IPS DF 6.9 (cell line): Measurements from ENCODE around the gene CDC14B.
"Not testable (repeated sequence)": the region's sequence is repeated elsewhere in the genome, so short reads cannot be mapped to it uniquely, and the experiment has no call there.

ENCODE experiments used
- DNase-seq: peaks from one replicate; pipeline ENCODE4 v3.0.0-alpha.2; 2013; ENCODE audit warnings: low read depth, low spot score
- H3K27ac ChIP-seq: one replicate; pipeline ENCODE4 v1.5.1; 2013; ENCODE audit warnings: low read length, control low read depth
- H3K27me3 ChIP-seq: 2 replicates; pipeline ENCODE4 v1.6.1; 2013; ENCODE audit warnings: mild to moderate bottlenecking, low read length; ENCODE audit not compliant: control insufficient read depth, insufficient read depth
- H3K36me3 ChIP-seq: 2 replicates; pipeline ENCODE4 v1.6.1; 2013; ENCODE audit warnings: low read length; ENCODE audit not compliant: control insufficient read depth, insufficient read depth
- H3K4me1 ChIP-seq: 2 replicates; pipeline ENCODE4 v1.6.1; 2013; ENCODE audit warnings: low read length; ENCODE audit not compliant: control insufficient read depth, insufficient read depth
- H3K4me3 ChIP-seq: 2 replicates; pipeline ENCODE4 v1.5.1; 2013; ENCODE audit warnings: mild to moderate bottlenecking, low read length
- H3K9me3 ChIP-seq: 2 replicates; pipeline ENCODE4 v1.6.1; 2013; ENCODE audit warnings: low read length, inconsistent platforms; ENCODE audit not compliant: control insufficient read depth, insufficient read depth
- WGBS: extraction: QIAGEN DNeasy Blood & Tissue Kit; methylation state at CpG from one replicate; pipeline ENCODE4 v1.1.7; 2013; ENCODE audit warnings: mixed read lengths, missing lambda C conversion rate; ENCODE audit not compliant: insufficient read length, insufficient coverage; 5-methylcytosine and 5-hydroxymethylcytosine counted together

Gene CDC14B

GRCh38 chr9:96514108-96514799, 105.4 kb downstream of the CDC14B start:
- Histone ChIP-seq H3K36me3 (peaks cover 6% of the 10 kb centered on the region; the same call in 1 of the 2 replicates), H3K4me1 (no peaks in the 10 kb centered on the region), H3K9me3 (no peaks in the 10 kb centered on the region), H3K27ac (no peak overlapping the region), H3K4me3 (no peak overlapping the region), H3K27me3 (no peaks in the 10 kb centered on the region)
- WGBS, result no CpG with 5 or more reads among the region's 9 CpGs
- no peak for DNase-seq

GRCh38 chr9:96513622-96514021, 106.0 kb downstream of the CDC14B start:
- Histone ChIP-seq H3K4me3 (no peak overlapping the region), H3K9me3 (no peaks in the 10 kb centered on the region), H3K36me3 (peaks cover 6% of the 10 kb centered on the region; the same call in 1 of the 2 replicates), H3K27ac (no peak overlapping the region), H3K4me1 (no peaks in the 10 kb centered on the region), H3K27me3 (no peaks in the 10 kb centered on the region)
- no CpG with 5 or more reads among the region's 5 CpGs for WGBS
- no peak for DNase-seq

- H3K27me3 ChIP-seq, result no peaks in the 10 kb centered on the region
- no peak for DNase-seq
- H3K4me1 ChIP-seq, result no peaks in the 10 kb centered on the region
- no peak overlapping the region for H3K4me3 ChIP-seq
- H3K27ac ChIP-seq, result no peak overlapping the region
- H3K9me3 ChIP-seq, result no peaks in the 10 kb centered on the region
- no CpG with 5 or more reads among the region's 3 CpGs for WGBS
- peaks cover 6% of the 10 kb centered on the region; the same call in 1 of the 2 replicates for H3K36me3 ChIP-seq
These were observed 107.4 kb downstream of the CDC14B start for GRCh38 chr9:96512240-96512639.

GRCh38 chr9:96510258-96510657, 109.4 kb downstream of the CDC14B start:
- Histone ChIP-seq H3K9me3 (no peaks in the 10 kb centered on the region), H3K36me3 (peaks cover 6% of the 10 kb centered on the region; the same call in 1 of the 2 replicates), H3K4me3 (no peak overlapping the region), H3K27me3 (no peaks in the 10 kb centered on the region), H3K27ac (no peak overlapping the region), H3K4me1 (no peaks in the 10 kb centered on the region)
- WGBS, result no CpG with 5 or more reads among the region's 4 CpGs
- no peak for DNase-seq

- no CpG with 5 or more reads among the region's 2 CpGs for WGBS
- DNase-seq, result no peak
- Histone ChIP-seq H3K4me1 (no peaks in the 10 kb centered on the region), H3K27ac (no peak overlapping the region), H3K27me3 (no peaks in the 10 kb centered on the region), H3K9me3 (no peaks in the 10 kb centered on the region), H3K36me3 (peaks cover 6% of the 10 kb centered on the region; the same call in 1 of the 2 replicates), H3K4me3 (no peak overlapping the region)
These were observed 109.8 kb downstream of the CDC14B start for GRCh38 chr9:96509848-96510247.

- no CpG with 5 or more reads among the region's 5 CpGs for WGBS
- peaks cover 4% of the 10 kb centered on the region; the same call in 1 of the 2 replicates for H3K36me3 ChIP-seq
- H3K4me1 ChIP-seq, result no peaks in the 10 kb centered on the region
- no peak for DNase-seq
- H3K27me3 ChIP-seq, result no peaks in the 10 kb centered on the region
- H3K9me3 ChIP-seq, result no peaks in the 10 kb centered on the region
- H3K4me3 ChIP-seq, result no peak overlapping the region
- no peak overlapping the region for H3K27ac ChIP-seq
These were observed 110.6 kb downstream of the CDC14B start for GRCh38 chr9:96509026-96509425.

- Histone ChIP-seq H3K27me3 (no peaks in the 10 kb centered on the region), H3K4me1 (no peaks in the 10 kb centered on the region), H3K9me3 (no peaks in the 10 kb centered on the region), H3K27ac (no peak overlapping the region), H3K36me3 (no peaks in the 10 kb centered on the region), H3K4me3 (no peak overlapping the region)
- no peak for DNase-seq
- WGBS, result no CpG with 5 or more reads among the region's 14 CpGs
These were observed 111.3 kb downstream of the CDC14B start for GRCh38 chr9:96508227-96508940.

GRCh38 chr9:96505316-96505991, 114.2 kb downstream of the CDC14B start:
- peaks cover 1% of the 10 kb centered on the region; the same call in 1 of the 2 replicates for H3K4me1 ChIP-seq
- no peak for DNase-seq
- no peaks in the 10 kb centered on the region for H3K9me3 ChIP-seq
- H3K27me3 ChIP-seq, result no peaks in the 10 kb centered on the region
- H3K27ac ChIP-seq, result no peak overlapping the region
- H3K36me3 ChIP-seq, result no peaks in the 10 kb centered on the region
- WGBS, result no CpG with 5 or more reads among the region's 13 CpGs
- H3K4me3 ChIP-seq, result no peak overlapping the region

GRCh38 chr9:96503918-96504317, 115.7 kb downstream of the CDC14B start:
- no CpG with 5 or more reads among the region's 11 CpGs for WGBS
- H3K36me3 ChIP-seq, result no peaks in the 10 kb centered on the region
- peaks cover 2% of the 10 kb centered on the region; the same call in 1 of the 2 replicates for H3K4me1 ChIP-seq
- no peaks in the 10 kb centered on the region for H3K9me3 ChIP-seq
- DNase-seq, result no peak
- H3K27ac ChIP-seq, result no peak overlapping the region
- H3K4me3 ChIP-seq, result no peak overlapping the region
- no peaks in the 10 kb centered on the region for H3K27me3 ChIP-seq

GRCh38 chr9:96503374-96503748, 116.3 kb downstream of the CDC14B start:
- H3K4me3 ChIP-seq, H3K9me3 ChIP-seq, H3K4me1 ChIP-seq, H3K36me3 ChIP-seq, H3K27me3 ChIP-seq, H3K27ac ChIP-seq, DNase-seq: not testable (repeated sequence)
